PC-3 (cell line): Measurements from ENCODE around the gene PIEZO1. TPM values are rescaled to one million over a fixed set of nuclear protein-coding genes. Genes with fewer than 3 reads are reported as not detected.

Source experiments
- ATAC-seq: fragments of 200-7000 bp; cut with Tn5 transposase; 2 replicates; pipeline ENCODE4 v1.9.1; 2020; ENCODE audit warnings: mild to moderate bottlenecking, moderate library complexity
- BruUV-seq: library from RNA; stranded (reverse); fragments of 400-500 nt; replicated peaks from 2 replicates; lab custom pipeline; 2021; lab: Mats Ljungman, UMichigan
- CTCF ChIA-PET: fragments of 300-600 bp; sonication (Branson Sonifier 250); formaldehyde crosslinking; loops from one replicate; lab custom pipeline; 2022; ENCODE audit warnings: antibody characterized with exemption; lab: Charles Lee
- POLR2A ChIA-PET: fragments of 300-600 bp; sonication (Branson Sonifier 250); formaldehyde crosslinking; loops from one replicate; lab custom pipeline; 2022; ENCODE audit warnings: antibody characterized with exemption; ENCODE audit not compliant: unreplicated experiment; lab: Charles Lee
- DNase-seq: peaks from one replicate; pipeline ENCODE4 v3.0.0-alpha.2; 2015
- H2AFZ ChIP-seq: fragments of 300-600 bp; sonication (generic); 2 replicates; pipeline ENCODE4 v1.6.0; 2016; ENCODE audit warnings: antibody characterized with exemption, low read length
- H3F3A ChIP-seq: fragments of 300-600 bp; sonication (generic); one replicate; pipeline ENCODE4 v1.6.0; 2017; ENCODE audit warnings: antibody characterized with exemption, low read length, control low read depth, mild to moderate bottlenecking; ENCODE audit not compliant: unreplicated experiment
- H3K27ac ChIP-seq: fragments of 300-600 bp; sonication (generic); 2 replicates; pipeline ENCODE4 v1.5.1; 2016; ENCODE audit warnings: mild to moderate bottlenecking, low read length
- H3K27me3 ChIP-seq: fragments of 300-600 bp; sonication (generic); 2 replicates; pipeline ENCODE4 v1.6.1; 2016; ENCODE audit warnings: low read length, mixed read lengths
- H3K36me3 ChIP-seq: fragments of 300-600 bp; sonication (generic); 2 replicates; pipeline ENCODE4 v1.6.1; 2016; ENCODE audit warnings: low read depth, mixed run types, low read length, mixed read lengths
- H3K4me1 ChIP-seq: fragments of 300-600 bp; sonication (generic); 2 replicates; pipeline ENCODE4 v1.5.1; 2016; ENCODE audit warnings: low read length; ENCODE audit not compliant: insufficient read depth
- H3K4me2 ChIP-seq: fragments of 300-600 bp; sonication (generic); 2 replicates; pipeline ENCODE4 v1.6.0; 2016; ENCODE audit warnings: low read length
- H3K4me3 ChIP-seq: fragments of 300-600 bp; sonication (generic); 2 replicates; pipeline ENCODE4 v1.5.1; 2016; ENCODE audit warnings: mild to moderate bottlenecking, low read length, mixed read lengths
- H3K79me2 ChIP-seq: fragments of 300-600 bp; sonication (generic); 2 replicates; pipeline ENCODE4 v1.6.1; 2017; ENCODE audit warnings: low read length, mixed read lengths
- H3K9ac ChIP-seq: fragments of 300-600 bp; sonication (generic); 2 replicates; pipeline ENCODE4 v1.6.0; 2016; ENCODE audit warnings: mild to moderate bottlenecking, low read length
- H3K9me2 ChIP-seq: fragments of 300-600 bp; sonication (generic); replicated peaks from 2 replicates; pipeline ENCODE4 v1.6.1; 2016; ENCODE audit warnings: mixed run types, low read length, mixed read lengths
- H3K9me3 ChIP-seq: fragments of 300-600 bp; sonication (generic); 2 replicates; pipeline ENCODE4 v1.6.1; 2016; ENCODE audit warnings: low read length, mixed read lengths
- H4K20me1 ChIP-seq: fragments of 300-600 bp; sonication (generic); 2 replicates; pipeline ENCODE4 v1.6.1; 2016; ENCODE audit warnings: low read length, mixed read lengths
- CTCF ChIP-seq: fragments of 300-600 bp; sonication (generic); conservative IDR thresholded peaks from 2 replicates; pipeline ENCODE4 v1.5.1; 2017; ENCODE audit warnings: antibody characterized with exemption, low read depth, mild to moderate bottlenecking, low read length
- EZH2 ChIP-seq: fragments of 300-600 bp; sonication (generic); IDR thresholded peaks from one replicate; pipeline ENCODE4 v1.6.1; 2017; ENCODE audit warnings: antibody characterized with exemption, mild to moderate bottlenecking, low read length; ENCODE audit not compliant: unreplicated experiment
- EZH2phosphoT487 ChIP-seq: fragments of 300-600 bp; sonication (generic); IDR thresholded peaks from 2 replicates; pipeline ENCODE4 v1.6.1; 2018; ENCODE audit warnings: mild to moderate bottlenecking, antibody characterized with exemption, low read length, borderline replicate concordance
- intact Hi-C: fragments of 100-400 bp; cut with micrococcal nuclease; formaldehyde crosslinking; loops from 2 replicates; pipeline ENCODE4 v1.9.0; 2023
- total RNA-seq: library from RNA; depleted of rRNA; stranded (reverse); fragments of >200 nt; gene quantifications from 2 replicates; pipeline ENCODE4 v1.2.3, GENCODE V29; 2014

PIEZO1 gene
- total RNA-seq, 1 experiment from 2014 or later: 180 TPM

GRCh38 chr16:88680554-88681083 is 104.4 kb downstream of the PIEZO1 start:
- ChIA-PET POLR2A (no interaction called here), CTCF (no interaction called here)
- Histone ChIP-seq H3K79me2 (no peaks in the 10 kb centered on the region), H3K4me3 (no peak overlapping the region), H3K36me3 (no peaks in the 10 kb centered on the region), H4K20me1 (no peaks in the 10 kb centered on the region), H3K9ac (no peak overlapping the region), H3K27me3 (no peaks in the 10 kb centered on the region), H3K27ac (no peak overlapping the region), H2AFZ (0 out of 2 replicates have a peak overlapping the region, but pooled peaks have one; percentile 53), H3K4me2 (no peak overlapping the region), H3K9me3 (no peaks in the 10 kb centered on the region), H3F3A (no peaks in the 10 kb centered on the region), H3K9me2 (no peaks in the 10 kb centered on the region), H3K4me1 (peaks cover 6% of the 10 kb centered on the region; the same call in 1 of the 2 replicates)
- no peak for ATAC-seq
- no TSS peak for BruUV-seq
- intact Hi-C loops: no loop called here
- TF ChIP-seq CTCF (no peak), EZH2phosphoT487 (no peak), EZH2 (no peak)
- DNase-seq: no peak

- Histone ChIP-seq H3F3A (no peaks in the 10 kb centered on the region), H3K36me3 (no peaks in the 10 kb centered on the region), H2AFZ (no peak overlapping the region), H3K4me1 (peaks cover 6% of the 10 kb centered on the region; the same call in 1 of the 2 replicates), H3K4me2 (no peak overlapping the region), H3K9me2 (no peaks in the 10 kb centered on the region), H3K79me2 (no peaks in the 10 kb centered on the region), H3K4me3 (no peak overlapping the region), H4K20me1 (no peaks in the 10 kb centered on the region), H3K27me3 (no peaks in the 10 kb centered on the region), H3K9me3 (no peaks in the 10 kb centered on the region), H3K9ac (no peak overlapping the region), H3K27ac (no peak overlapping the region)
- no TSS peak for BruUV-seq
- ChIA-PET POLR2A (no interaction called here), CTCF (no interaction called here)
- ATAC-seq (no peak; the same call in 1 of the 2 replicates), DNase-seq (no peak)
- TF ChIP-seq EZH2 (no peak), CTCF (no peak), EZH2phosphoT487 (no peak)
- intact Hi-C loops: no loop called here
These were observed 106.6 kb downstream of the PIEZO1 start for GRCh38 chr16:88678224-88678979.

- TF ChIP-seq CTCF: no peak
- no peak for TF ChIP-seq EZH2
- no peak for TF ChIP-seq EZH2phosphoT487
- intact Hi-C loops: no loop called here
These were observed 107.3 kb downstream of the PIEZO1 start for GRCh38 chr16:88677721-88678120.

More at GRCh38 chr16:88677721-88678120, 107.3 kb downstream of the PIEZO1 start:
- ATAC-seq (no peak), DNase-seq (no peak)
- H2AFZ ChIP-seq: no peak overlapping the region
- H3K9me3 ChIP-seq: no peaks in the 10 kb centered on the region
- no peak overlapping the region for H3K27ac ChIP-seq
- no peaks in the 10 kb centered on the region for H3K79me2 ChIP-seq
- no peak overlapping the region for H3K4me3 ChIP-seq
- CTCF ChIA-PET: no interaction called here
- H3K27me3 ChIP-seq: no peaks in the 10 kb centered on the region
- H3K36me3 ChIP-seq: no peaks in the 10 kb centered on the region
- no peaks in the 10 kb centered on the region for H4K20me1 ChIP-seq
- H3K4me1 ChIP-seq: peaks cover 6% of the 10 kb centered on the region; the same call in 1 of the 2 replicates
- POLR2A ChIA-PET: no interaction called here
- no peak overlapping the region for H3K4me2 ChIP-seq
- BruUV-seq: no TSS peak
- no peaks in the 10 kb centered on the region for H3K9me2 ChIP-seq
- no peak overlapping the region for H3K9ac ChIP-seq
- no peaks in the 10 kb centered on the region for H3F3A ChIP-seq
